Hypothalamus (tissue), 51 donors: Measurements from ENCODE around the gene ZC3H4.
"Not testable (repeated sequence)": the region's sequence is repeated elsewhere in the genome, so short reads cannot be mapped to it uniquely, and the experiment has no call there.

ENCODE experiments used
- DNase-seq, 51 donors: peaks; one replicate each; lab custom pipeline; 2025; lab: John Stamatoyannopoulos, UW

ZC3H4 gene

DNA sequence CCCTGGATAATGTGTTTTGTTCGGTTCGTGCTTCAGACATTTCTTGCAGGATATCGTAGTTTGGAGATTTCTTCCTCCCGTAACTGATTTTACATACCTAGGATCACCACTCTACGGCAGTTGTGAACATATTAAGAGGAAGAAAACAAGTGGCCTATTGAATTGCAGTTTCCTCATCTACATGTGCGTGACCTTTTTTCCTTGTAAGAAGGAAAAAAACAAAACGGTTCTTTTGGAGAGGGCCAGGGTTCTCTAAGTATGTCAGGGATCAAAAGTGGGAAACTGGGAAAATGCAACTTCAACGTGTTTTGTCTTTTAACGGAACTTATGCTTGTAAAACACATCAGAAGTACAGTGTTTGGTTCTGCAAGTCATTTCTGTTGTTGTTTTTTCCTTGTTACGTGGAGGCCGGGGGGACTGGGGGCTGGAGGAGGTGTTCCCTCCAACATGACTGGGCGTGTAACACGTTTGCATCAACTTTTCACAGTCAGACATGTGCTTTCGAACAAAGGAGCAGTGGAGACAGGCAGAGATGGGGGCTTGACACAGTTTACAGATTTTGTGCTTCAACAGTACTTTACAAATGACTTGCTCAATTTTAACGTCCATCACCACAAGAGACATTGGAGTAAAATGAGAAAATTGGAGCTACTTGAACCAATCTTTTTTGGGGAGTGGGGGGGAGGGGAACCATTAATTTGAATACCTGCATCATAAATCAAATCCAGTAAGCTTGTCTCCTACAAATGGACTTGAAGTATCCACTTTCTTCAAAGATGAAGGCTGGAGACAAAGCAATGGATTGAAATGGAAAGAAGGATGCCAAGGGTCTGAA lies 3.8 kb downstream of the ZC3H4 start:
- peak in 8 of 51 donors; percentile 7 to 71 (median 12) for DNase-seq

DNA sequence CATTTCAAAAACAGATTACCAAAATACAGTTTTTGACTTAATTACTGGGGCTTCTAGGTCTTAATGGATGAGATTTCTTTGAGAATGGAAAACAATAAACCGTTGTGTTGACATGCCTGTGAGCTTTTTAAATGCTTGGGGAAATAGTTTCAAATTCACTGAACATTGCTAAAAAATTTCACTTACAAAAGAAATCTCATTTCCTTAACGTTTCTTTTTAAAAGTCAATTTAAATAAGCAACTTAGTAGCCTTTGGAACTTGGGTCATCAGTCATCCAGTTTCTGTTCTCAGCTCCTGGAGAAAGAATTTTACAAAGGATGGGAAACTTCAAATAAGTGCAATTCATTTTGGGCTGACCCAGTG lies 4.4 kb downstream of the ZC3H4 start:
- no peak for DNase-seq

DNA sequence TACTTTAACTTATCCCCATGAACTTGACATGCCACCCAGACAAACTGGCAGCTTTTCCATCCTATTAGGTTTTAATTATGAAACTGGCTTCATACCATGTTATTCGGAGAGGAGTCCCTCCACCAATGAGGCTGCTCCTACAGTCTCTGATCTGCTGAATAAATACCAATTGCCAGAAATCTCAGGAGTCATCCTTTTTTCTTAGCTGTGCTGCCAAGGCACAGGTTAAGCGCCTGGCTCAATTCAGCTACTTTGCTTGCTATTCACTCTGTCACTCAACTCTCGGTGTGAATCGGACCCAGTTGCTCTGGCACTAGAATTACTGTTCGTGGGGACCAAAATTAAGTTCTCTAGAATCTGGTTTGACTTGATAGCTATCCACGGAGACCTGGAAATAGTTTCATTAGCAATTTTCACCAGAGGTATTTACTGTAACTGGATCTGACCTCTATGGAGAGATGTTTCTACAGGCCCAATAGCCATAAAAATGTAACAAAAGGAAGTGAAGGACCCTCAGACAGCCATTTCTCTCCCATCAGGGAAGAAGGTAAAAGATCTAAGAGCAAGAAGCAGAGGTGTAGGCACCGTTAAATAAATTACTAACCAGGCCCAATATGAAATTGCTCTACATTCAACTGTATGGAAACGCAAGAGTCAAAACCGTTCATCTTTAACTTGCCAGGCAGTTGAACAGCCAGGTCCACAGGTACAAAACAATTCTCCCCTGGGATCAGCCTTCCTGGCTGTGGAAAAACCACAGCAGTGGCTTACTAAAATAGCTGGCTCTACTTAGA lies 5.4 kb downstream of the ZC3H4 start:
- peak in 7 of 51 donors; percentile 6 to 69 (median 13) for DNase-seq

DNA sequence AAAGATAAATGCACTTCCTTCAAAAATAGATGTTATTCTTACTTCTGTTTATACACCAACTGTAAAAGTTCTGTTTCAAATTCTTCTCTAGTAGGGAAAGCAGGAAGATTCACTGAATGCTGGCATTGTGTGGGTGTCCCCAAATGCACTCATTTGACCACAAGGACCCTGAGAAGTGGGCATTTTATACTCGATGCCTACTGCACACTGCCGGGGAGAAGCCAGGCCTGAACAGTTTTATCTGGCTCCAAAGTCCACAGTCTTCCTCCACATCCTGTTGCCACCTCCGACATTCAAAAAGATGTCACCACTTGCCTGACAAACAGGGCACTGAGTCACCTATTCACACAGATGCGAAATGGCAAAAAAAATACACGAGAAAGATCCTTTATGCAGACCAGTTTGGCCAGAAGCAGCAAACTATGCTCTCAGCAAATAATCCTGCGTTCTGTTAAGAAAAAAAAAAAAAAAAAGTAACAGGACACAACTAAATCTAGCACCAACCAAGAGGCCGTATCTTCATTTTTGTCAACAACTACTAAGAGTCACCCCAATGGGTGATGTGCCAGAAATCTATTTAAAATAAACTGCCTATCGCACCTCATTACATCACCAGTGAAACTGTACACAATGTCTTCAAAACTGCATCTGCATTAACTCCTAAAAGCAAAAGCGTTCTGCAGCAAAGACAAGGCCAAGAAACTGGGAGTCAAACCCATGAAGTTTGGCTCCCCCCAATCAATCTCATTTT lies 6.2 kb downstream of the ZC3H4 start:
- DNase-seq: peak in 5 of 51 donors; percentile 14 to 48 (median 25)

DNA sequence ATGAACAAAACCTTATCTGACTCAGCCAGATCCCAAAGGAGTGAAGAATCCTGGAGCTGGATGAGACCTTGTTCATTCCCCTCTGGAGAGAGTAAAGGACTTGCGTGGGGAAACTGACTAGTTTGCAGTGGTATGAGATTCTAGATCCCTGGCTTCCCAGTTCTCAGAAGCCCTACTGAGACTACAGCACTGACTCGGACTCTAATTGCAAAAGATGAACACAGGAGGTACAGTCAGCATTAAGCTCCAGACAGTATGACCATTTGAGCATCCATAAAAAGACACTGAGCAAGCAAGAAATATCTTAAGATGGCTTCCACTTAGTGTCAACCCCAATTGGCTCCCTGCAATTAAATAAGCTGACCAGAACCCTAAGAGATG lies 6.8 kb downstream of the ZC3H4 start:
- DNase-seq: peak in 1 of 51 donors; percentile 47

DNA sequence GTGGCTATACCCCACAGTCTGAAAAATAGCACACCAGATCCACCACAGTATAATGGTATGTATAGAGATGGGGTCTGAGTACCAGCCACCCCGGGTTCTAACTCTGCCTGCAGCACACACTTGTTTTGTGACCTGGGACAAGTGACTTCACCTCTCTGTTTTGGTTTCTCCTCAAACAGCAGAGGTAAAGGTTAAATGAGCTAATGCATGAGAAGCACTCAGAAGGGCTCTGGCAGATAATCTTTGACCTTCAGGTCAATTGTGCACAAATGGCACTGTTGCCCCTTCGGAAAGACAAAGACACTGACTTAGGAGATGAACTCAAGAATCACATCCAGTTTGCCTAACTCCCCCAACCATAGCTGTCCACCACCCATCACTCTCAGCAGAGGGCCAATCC lies 7.7 kb downstream of the ZC3H4 start:
- no peak for DNase-seq

DNA sequence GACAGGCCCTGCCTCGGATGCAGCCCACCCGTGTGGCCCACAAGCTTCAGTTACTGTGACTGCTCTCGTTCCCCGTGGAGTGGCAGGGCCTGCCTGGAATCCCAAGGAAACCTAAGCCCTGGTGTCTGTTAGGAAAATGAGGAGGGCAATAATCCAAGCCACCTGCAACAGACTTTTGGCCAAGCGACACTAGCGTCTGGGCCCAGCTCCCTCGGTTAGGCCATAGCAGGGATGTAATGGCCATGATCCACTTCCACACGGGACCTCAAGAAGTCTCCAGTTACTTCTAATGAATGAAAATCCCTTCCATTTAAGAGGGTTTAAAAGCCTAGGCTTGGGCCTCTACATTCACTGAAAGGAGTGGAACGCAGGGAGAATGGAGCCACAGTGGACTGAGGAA lies 8.9 kb downstream of the ZC3H4 start:
- no peak for DNase-seq

DNA sequence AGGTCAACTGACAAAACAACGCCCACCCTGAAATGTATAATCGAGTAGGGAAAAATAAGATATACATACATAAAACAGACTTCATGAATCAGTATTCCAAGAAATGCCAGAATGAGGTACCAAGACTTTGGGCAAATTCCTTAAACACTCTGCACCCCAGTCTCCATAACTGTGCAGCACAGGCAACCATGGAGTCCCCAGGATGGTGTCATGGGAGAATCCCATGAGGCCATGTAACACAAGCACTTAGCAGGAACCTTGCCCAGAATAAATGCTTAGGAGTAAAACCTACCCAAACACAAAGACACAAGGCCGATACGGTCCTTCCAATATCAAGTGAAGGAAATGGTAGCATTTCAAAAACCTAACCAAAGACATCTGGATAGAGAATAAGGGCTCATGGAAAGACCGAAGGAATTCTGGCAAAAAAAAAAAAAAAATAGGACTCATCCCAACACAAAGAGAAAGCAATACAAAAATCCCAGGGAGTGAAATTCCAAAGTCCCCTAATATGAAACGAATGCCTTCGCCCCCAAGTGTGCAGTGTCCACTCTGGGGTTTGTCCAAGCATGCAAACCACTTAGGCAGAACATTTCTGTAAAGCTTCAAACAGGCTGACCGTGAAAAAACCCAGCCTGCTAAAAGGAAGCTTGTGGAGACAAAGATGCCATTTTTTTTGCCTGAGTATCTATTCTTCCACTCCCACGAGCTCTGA lies 11.1 kb downstream of the ZC3H4 start:
- DNase-seq: no peak

DNA sequence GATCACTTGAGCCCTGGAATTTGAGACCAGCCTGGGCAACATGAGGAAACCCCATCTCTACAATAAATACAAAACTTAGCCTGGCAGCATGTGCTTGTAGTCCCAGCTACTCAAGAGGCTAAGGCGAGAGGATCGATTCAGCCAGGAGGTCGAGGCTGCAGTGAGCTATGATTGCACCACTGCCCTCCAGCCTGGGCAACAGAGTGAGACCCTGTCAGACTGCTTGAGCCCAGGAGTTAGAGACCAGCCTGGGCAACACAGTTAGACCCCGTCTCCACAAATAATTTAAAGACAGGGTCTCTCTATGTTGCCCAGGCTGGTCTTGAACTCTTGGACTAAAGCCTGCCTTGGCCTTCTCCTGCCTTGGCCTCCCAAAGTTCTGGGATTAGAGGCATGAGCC lies 12.5 kb downstream of the ZC3H4 start:
- not testable (repeated sequence) for DNase-seq

DNA sequence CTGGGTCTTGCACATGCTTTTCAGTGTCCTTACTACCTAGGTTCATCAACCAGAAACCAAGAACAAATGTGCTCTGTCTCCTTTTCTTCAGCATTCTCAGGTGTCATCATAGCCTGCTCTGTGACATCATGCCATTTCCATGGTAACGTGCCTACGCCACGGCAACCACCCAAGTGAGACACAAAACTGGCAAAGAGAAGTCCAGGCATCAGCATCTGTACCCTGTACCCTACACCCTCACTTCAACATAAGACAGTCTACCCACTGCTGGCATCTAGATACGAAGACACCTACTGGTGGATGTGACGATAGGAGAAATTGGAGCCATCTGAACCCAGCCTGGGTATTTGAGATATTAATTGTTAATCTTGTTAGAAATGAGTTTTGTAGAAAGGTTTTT lies 13.3 kb downstream of the ZC3H4 start:
- DNase-seq: no peak

DNA sequence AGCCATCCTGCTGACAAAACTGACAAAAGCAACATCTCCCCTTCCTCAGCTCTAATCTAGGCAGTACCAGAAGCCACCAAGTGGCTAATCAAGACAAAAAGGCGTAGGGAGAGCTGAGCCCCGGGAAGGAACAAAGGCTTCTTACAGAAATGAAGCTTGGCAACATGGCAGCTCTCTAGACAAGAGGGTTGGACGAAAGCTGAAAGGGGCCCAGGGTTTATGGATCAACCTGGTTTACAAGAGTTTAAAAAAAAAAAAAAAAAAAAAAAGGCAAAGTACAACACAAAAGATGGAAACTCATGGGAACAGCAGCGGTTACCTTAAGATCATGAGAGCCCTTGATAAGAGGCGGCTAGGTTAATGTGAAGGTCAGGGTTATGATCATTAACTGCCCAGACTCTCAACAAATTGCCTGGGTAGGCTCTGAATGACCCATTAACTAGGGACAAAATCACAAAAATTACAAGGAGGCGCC lies 14.0 kb downstream of the ZC3H4 start:
- DNase-seq: peak in 3 of 51 donors; percentile 12 to 26 (median 15)

DNA sequence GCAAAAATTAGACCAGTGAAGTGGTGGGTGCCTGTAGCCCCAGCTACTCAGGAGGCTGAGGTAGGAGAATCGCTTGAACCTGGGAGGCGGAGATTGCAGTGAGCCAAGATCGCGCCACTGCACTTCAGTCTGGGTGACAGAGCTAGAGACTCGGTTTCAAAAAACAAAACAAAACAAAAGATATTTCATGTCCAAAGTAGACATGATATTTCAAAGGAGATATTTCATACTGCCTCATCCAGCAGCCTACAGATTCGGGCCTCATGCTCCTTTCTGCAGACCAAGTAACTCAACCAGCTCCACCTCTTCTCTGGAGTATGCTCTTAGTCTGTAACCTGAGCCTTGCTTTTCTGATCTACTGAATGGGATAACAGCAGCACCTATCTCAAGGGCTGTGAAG lies 15.0 kb downstream of the ZC3H4 start:
- no peak for DNase-seq

DNA sequence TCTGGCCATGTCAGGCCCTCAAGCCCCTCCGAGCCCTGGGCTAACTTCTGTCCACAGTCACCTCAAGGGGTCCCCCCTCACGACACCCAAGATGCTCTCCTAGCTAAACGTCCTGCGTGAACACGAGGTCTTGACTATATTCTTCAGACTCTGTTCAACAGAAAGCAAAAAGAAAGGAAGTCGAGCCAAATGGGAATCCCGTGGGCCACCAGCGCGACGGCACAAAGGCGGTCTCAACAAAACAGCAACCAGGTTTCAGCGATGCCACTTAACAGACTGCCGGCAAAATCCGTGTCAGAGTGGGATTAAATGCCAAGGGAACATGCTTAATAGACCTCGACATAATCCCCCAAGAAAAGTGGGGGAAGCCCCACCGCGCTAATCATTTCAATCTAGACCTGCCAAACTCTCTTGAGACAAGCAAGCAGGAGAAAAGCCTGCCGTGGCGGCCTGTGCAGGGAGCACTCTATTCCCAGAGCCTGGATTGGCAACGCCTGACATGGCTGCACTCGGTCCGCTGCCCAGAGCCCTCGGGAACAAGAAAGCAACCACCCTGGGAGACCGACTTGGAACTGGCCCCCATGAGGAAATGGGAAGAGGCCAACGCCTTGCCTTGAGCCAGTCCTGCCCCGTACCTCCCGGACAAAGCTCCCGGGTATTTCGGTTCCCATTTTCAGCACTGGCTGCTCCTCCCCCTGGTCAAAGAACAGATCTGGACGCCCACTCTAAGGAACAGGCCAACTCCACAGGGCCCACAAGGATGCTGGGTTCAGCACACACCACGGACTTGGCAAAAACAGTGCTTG lies 16.0 kb downstream of the ZC3H4 start:
- DNase-seq: peak in 49 of 51 donors; percentile 17 to 88 (median 61)

DNA sequence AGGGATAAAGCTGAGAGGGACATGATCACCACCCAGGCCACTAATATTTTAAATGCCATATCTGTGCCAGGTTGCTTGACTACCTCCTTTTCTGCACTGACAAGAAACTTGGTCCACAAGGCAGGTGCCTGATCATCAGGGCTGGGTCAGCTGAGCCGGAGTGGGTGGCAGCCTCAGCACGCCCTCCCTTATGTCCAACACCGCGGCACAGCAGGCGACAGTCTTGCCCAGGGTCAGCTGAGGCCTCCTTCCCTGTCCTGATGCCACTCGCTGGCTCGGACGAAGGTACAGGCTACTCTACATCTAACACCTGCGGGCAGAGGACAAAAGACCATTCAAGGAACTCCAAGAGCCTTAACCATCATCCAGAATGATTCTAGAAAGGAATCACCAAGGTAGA lies 16.9 kb downstream of the ZC3H4 start:
- peak in 6 of 51 donors; percentile 8 to 43 (median 16) for DNase-seq

DNA sequence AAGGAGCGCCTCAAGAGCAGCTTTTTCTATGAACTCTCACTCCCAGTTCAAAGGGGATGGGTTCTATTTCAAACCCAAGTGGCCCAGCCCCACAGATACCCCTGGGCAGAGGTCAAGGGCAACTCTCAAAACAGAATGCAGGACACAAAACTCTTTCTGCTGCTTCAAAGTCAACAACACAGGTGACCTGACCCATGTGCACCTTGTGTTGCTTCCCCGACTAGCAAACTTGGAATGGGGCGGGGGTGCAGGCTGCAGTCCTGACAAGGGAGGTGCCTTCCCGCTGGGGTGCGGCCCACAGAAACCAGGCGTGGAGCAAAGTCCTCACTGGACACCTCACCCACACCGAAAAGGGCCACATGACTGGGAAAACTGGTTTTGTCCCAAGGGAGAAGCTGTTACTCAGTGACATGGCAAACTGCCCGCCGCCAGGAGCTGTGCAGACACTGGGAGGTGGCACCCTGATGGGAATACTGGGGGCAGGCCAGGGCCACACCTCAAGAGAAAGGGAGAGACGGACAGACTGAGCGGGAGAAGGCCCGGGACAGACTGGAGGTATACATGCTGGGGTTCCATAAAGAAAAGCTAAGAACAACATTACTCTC lies 17.4 kb downstream of the ZC3H4 start:
- DNase-seq: peak in 3 of 51 donors; percentile 12 to 16 (median 14)

DNA sequence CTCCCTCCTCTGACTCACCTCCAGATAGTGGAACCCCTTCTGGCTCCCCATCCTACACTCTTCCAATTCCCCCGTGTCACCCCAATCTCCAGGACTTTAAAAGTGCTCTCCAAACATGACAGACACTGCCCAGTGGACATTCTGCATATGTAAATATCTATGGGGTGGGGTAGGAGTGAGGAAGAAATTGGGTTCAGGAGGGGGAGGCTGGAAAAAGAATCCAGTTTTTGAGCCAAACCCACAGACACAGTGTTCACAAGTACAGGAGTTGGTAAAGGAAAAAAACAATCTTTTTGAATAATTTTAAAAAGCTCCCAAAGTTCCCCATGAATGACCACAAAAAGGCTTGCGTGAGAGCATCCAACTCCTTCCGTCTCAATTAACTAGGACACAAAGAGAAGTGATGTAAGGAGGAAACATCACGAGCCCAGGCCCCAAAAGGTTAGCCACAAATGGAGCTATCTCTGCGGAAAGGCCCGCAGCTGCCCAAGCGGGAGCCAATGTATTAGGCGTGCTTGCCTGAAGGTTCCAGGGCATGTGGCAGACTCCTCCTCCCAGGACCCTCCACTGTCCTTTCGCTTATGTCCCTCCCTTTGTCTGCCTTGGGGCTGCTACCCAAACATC lies 18.0 kb downstream of the ZC3H4 start:
- DNase-seq: peak in 4 of 51 donors; percentile 6 to 16 (median 14)

DNA sequence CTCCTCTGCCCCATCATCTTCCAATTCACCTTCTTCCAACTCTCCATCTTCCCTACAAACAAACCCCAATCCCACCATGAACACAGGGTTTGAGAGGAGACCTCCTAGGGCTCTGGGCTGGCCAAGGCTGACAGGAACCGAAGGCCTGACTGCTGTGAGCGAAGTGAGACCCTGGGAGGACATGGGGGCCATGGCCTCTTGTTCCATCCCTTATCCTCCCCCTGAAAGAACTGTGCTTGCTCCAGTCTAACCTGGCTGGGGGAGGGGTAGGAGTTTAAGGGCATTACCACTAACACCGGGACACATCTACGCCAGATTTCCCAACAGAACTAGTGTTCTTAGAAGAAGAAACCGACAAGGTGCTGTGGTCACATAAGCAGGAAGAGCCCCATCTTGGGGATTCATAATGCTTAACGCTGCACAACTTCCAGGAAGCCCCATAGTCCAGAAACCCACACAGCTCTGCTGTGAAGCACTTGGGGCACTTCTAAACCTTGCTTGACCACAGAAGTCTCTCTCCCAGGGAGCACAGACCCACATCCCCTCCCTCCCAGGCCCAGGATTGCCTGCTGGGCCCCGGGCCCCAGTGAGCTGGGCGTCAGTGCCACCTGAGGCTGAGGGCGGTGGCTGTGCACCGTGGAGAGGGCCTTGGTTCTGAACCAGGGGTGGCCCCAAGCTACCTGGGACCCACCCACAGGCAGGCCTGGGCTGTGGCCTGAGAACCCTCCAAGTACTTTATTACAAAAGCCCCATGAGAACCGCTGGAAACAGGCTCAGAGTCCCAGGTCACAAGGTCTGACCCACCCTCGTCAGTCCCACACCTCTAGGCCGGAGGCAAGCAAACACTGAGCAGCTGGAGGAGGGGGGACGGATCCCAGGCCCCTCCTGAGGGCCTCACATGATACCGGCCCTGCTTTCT lies 18.8 kb downstream of the ZC3H4 start:
- no peak for DNase-seq
